ENCODE results near the gene SLC24A2. TPM values are rescaled to one million over a fixed set of nuclear protein-coding genes. Genes with fewer than 3 reads are reported as not detected.

The SLC24A2 gene
- total RNA-seq, 1 donor, result not detected

- DNase-seq (ENCODE audit: insufficient read length, low spot score, missing footprints), result no peak
- Histone ChIP-seq H3K4me2 (ENCODE audit: insufficient read depth, low read length) (no peak overlapping the region), H2AFZ (ENCODE audit: low read length) (no peak overlapping the region), H3K27me3 (ENCODE audit: insufficient read depth, low read length) (no peaks in the 10 kb centered on the region), H3K4me3 (ENCODE audit: insufficient read depth, low read length) (no peak overlapping the region), H4K20me1 (ENCODE audit: insufficient read depth, low read length) (no peaks in the 10 kb centered on the region), H3K79me2 (ENCODE audit: insufficient read depth, low read length) (no peaks in the 10 kb centered on the region), H3K4me1 (ENCODE audit: insufficient read depth, low read length) (no peaks in the 10 kb centered on the region), H3K27ac (ENCODE audit: low read depth, low read length) (no peak overlapping the region), H3K36me3 (ENCODE audit: insufficient read depth, low read length) (no peaks in the 10 kb centered on the region), H3K9me3 (ENCODE audit: low read depth, low read length) (peaks cover 6% of the 10 kb centered on the region)
- TF ChIP-seq CTCF (IDR thresholded peaks at IDR 0.05; ENCODE audit: extremely low read depth, low read depth, low read length), result no peak
These were observed 27.9 kb upstream of the SLC24A2 start for GRCh38 chr9:19816769-19817168.

DNA sequence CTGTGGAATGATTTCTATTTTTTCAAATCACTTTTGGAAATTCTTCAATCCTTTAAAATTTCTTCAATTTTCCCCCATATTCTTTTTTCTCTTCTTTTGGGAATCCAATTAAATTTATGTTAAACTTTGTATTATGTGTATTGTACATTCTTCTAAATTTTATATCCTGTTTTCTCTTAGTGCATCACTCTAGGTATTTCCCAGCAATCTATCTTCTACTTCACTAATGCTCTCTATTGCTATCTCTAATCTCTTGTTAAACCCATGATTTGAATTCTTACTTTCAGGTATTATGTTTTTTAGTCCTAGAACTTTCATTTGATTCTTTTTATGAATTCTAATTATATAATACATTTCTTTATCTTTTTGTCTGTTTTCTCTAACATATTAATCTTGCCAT lies 23.4 kb upstream of the SLC24A2 start:
- Histone ChIP-seq H3K27ac (ENCODE audit: low read depth, low read length) (no peak overlapping the region), H4K20me1 (ENCODE audit: insufficient read depth, low read length) (no peaks in the 10 kb centered on the region), H3K27me3 (ENCODE audit: insufficient read depth, low read length) (no peaks in the 10 kb centered on the region), H3K4me2 (ENCODE audit: insufficient read depth, low read length) (no peak overlapping the region), H2AFZ (ENCODE audit: low read length) (no peak overlapping the region), H3K79me2 (ENCODE audit: insufficient read depth, low read length) (no peaks in the 10 kb centered on the region), H3K36me3 (ENCODE audit: insufficient read depth, low read length) (no peaks in the 10 kb centered on the region), H3K4me1 (ENCODE audit: insufficient read depth, low read length) (no peaks in the 10 kb centered on the region), H3K4me3 (ENCODE audit: insufficient read depth, low read length) (no peak overlapping the region), H3K9me3 (ENCODE audit: low read depth, low read length) (peaks cover 6% of the 10 kb centered on the region)
- no peak for DNase-seq (ENCODE audit: insufficient read length, low spot score, missing footprints)
- no peak for TF ChIP-seq CTCF (IDR thresholded peaks at IDR 0.05; ENCODE audit: extremely low read depth, low read depth, low read length)

DNA sequence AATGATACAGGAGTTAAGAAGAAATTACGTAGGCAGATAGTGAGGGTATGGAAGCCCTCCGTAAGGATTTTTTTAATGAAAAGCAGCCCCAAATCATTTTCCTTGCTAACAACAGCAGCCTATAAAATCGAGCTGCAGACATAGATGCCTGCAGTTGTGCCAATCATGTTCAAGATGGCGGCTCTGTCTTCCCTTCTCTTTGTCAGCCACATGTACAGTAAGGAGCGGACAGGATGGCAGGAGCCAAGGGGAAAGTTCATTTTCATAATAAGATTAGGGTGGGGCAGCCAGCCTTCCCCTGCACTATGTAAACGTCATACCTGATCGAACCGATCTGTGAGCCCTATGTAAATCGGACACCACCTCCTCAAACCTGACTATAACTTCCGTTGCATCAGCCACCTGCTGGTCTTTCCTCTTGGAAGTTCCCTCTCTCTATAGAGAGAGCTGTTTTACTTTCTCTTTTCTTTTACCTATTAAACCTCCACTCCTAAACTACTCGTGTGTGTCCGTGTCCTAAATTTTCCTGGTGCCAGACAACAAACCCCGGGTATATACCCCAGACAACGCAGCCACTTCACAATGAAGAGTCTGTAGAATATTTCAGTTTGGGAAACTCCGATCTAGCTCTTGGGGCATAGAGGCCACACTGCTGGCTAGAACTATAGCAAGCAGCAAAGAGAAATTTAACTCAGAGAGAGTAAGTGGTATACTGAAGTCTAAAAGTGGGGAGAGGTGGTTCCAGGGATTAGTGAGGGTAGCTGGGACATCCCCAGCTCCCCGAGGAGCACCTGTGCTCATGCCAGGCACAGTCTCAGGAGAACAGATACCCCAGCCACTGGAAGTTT lies 20.8 kb upstream of the SLC24A2 start:
- H3K4me2 ChIP-seq (ENCODE audit: insufficient read depth, low read length), result no peak overlapping the region
- no peak for TF ChIP-seq CTCF (IDR thresholded peaks at IDR 0.05; ENCODE audit: extremely low read depth, low read depth, low read length)
- H3K4me1 ChIP-seq (ENCODE audit: insufficient read depth, low read length), result no peaks in the 10 kb centered on the region
- no peak for DNase-seq (ENCODE audit: insufficient read length, low spot score, missing footprints)
- no peak overlapping the region for H2AFZ ChIP-seq (ENCODE audit: low read length)
- no peak overlapping the region for H3K4me3 ChIP-seq (ENCODE audit: insufficient read depth, low read length)
- H4K20me1 ChIP-seq (ENCODE audit: insufficient read depth, low read length), result no peaks in the 10 kb centered on the region
- H3K36me3 ChIP-seq (ENCODE audit: insufficient read depth, low read length), result no peaks in the 10 kb centered on the region
- H3K79me2 ChIP-seq (ENCODE audit: insufficient read depth, low read length), result no peaks in the 10 kb centered on the region
- no peaks in the 10 kb centered on the region for H3K9me3 ChIP-seq (ENCODE audit: low read depth, low read length)
- H3K27me3 ChIP-seq (ENCODE audit: insufficient read depth, low read length), result no peaks in the 10 kb centered on the region
- no peak overlapping the region for H3K27ac ChIP-seq (ENCODE audit: low read depth, low read length)

DNA sequence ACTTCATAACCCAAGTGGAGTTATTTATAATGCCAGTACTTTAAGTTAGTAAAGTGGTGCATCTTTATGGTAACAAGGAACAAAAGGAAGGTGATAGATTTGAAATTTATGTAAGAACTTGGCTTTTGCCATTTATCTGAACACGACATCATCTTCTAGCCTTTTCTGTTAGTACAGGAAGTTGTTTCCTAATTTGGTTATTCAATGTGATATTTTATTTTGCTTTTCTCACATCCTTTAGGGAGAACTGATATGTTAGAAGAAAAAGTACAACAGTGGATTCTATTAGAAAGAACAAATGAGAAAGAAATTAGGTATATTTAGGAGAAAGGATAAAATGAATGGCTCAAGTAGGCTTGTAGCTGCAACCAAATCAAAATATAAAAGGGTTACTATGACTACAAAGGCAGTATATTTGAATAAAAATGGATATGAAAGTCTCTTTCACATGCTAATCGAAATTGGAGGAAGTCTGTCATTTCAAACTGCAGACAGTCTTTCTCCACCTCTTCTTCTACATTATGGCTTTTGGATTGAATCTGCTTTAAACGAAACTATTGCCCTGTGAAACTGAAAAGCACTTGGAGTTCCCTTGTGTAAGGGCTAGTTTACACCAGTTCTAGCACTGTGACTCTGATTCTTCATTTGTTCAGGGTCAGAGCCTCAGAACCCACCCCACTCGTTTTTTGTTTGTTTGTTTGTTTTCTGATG lies 18.5 kb upstream of the SLC24A2 start:
- Histone ChIP-seq H4K20me1 (ENCODE audit: insufficient read depth, low read length) (no peaks in the 10 kb centered on the region), H3K27ac (ENCODE audit: low read depth, low read length) (no peak overlapping the region), H3K9me3 (ENCODE audit: low read depth, low read length) (no peaks in the 10 kb centered on the region), H3K27me3 (ENCODE audit: insufficient read depth, low read length) (no peaks in the 10 kb centered on the region), H2AFZ (ENCODE audit: low read length) (no peak overlapping the region), H3K36me3 (ENCODE audit: insufficient read depth, low read length) (no peaks in the 10 kb centered on the region), H3K4me1 (ENCODE audit: insufficient read depth, low read length) (no peaks in the 10 kb centered on the region), H3K4me3 (ENCODE audit: insufficient read depth, low read length) (no peak overlapping the region), H3K79me2 (ENCODE audit: insufficient read depth, low read length) (no peaks in the 10 kb centered on the region), H3K4me2 (ENCODE audit: insufficient read depth, low read length) (no peak overlapping the region)
- no peak for TF ChIP-seq CTCF (IDR thresholded peaks at IDR 0.05; ENCODE audit: extremely low read depth, low read depth, low read length)
- no peak for DNase-seq (ENCODE audit: insufficient read length, low spot score, missing footprints)
